DOHH2 (cell line): ENCODE data around the gene CAB39.

Experiments used
- H3F3A ChIP-seq: fragments of 200-600 bp; sonication (generic), shearing (Covaris generic); 2 replicates; pipeline ENCODE4 v1.6.0; 2016; ENCODE audit warnings: antibody characterized with exemption, mild to moderate bottlenecking; ENCODE audit not compliant: control insufficient read depth, insufficient read depth
- H3K27ac ChIP-seq: fragments of 200-600 bp; sonication (generic); 2 replicates; pipeline ENCODE4 v1.5.1; 2014; ENCODE audit warnings: low read depth, mild to moderate bottlenecking, low read length, moderate library complexity
- H3K27me3 ChIP-seq: fragments of 200-600 bp; sonication (generic); 2 replicates; pipeline ENCODE4 v1.6.1; 2014; ENCODE audit warnings: mild to moderate bottlenecking, low read length, mixed read lengths; ENCODE audit not compliant: control insufficient read depth
- H3K36me3 ChIP-seq: fragments of 200-600 bp; sonication (generic); 2 replicates; pipeline ENCODE4 v1.6.1; 2014; ENCODE audit warnings: mild to moderate bottlenecking, low read length, moderate library complexity, mixed read lengths; ENCODE audit not compliant: control insufficient read depth
- H3K4me1 ChIP-seq: fragments of 200-600 bp; sonication (generic); 2 replicates; pipeline ENCODE4 v1.6.1; 2014; ENCODE audit warnings: mild to moderate bottlenecking, low read length, mixed read lengths; ENCODE audit not compliant: control insufficient read depth
- H3K4me2 ChIP-seq: fragments of 200-600 bp; sonication (generic); 2 replicates; pipeline ENCODE4 v1.6.0; 2014; ENCODE audit warnings: mild to moderate bottlenecking, low read length, moderate library complexity
- H3K4me3 ChIP-seq: fragments of 200-600 bp; sonication (generic); 2 replicates; pipeline ENCODE4 v1.5.1; 2014; ENCODE audit warnings: mild to moderate bottlenecking, low read length, mixed read lengths
- H3K79me2 ChIP-seq: fragments of 200-600 bp; sonication (generic); 2 replicates; pipeline ENCODE4 v1.6.1; 2014; ENCODE audit warnings: mild to moderate bottlenecking, low read length, mixed read lengths; ENCODE audit not compliant: control insufficient read depth
- H3K9me2 ChIP-seq: fragments of 200-600 bp; sonication (generic); replicated peaks from 2 replicates; pipeline ENCODE4 v1.6.1; 2014; ENCODE audit warnings: mild to moderate bottlenecking, low read length, mixed read lengths; ENCODE audit not compliant: control insufficient read depth
- H3K9me3 ChIP-seq: fragments of 200-600 bp; sonication (generic); 2 replicates; pipeline ENCODE4 v1.6.1; 2014; ENCODE audit warnings: antibody characterized with exemption, low read length, mixed read lengths; ENCODE audit not compliant: control insufficient read depth, insufficient read depth
- H4K20me1 ChIP-seq: fragments of 200-600 bp; sonication (generic); 2 replicates; pipeline ENCODE4 v1.6.0; 2014; ENCODE audit warnings: low read depth, mild to moderate bottlenecking, antibody characterized with exemption, low read length, moderate library complexity; ENCODE audit not compliant: control insufficient read depth, insufficient read depth
- EZH2phosphoT487 ChIP-seq: fragments of 200-600 bp; sonication (generic); IDR thresholded peaks from 2 replicates; pipeline ENCODE4 v1.6.1; 2017; ENCODE audit warnings: borderline replicate concordance, mild to moderate bottlenecking, antibody characterized with exemption, low read length, moderate library complexity, mixed read lengths
- TF ChIP-seq, protein P1 (sequence below): fragments of 200-600 bp; sonication (generic); IDR thresholded peaks from one replicate; pipeline ENCODE4 v1.5.1; 2014; ENCODE audit warnings: antibody characterized with exemption, mild to moderate bottlenecking, low read depth, low read length; ENCODE audit not compliant: poor library complexity, severe bottlenecking

Gene CAB39

DNA sequence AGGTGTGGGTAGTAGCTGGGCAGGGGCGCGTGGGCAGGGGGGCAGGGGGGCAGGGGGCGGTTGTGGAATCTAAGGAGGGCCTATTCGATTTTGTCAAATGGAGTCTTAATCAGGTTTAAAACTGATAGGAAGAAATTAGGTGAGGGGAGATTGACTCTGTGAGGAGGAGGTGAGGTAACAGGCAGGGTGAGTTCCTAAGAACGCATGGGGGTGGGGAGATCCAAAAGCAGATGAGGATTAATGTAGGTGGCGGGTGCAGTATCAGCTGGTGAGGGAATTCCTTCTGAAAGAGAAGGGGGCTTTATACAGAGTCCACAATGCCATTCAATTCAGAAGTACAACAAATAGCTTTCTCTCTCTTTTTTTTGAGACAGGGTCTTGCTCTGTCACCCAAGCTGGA is 72.7 kb downstream of the CAB39 start:
- Histone ChIP-seq H4K20me1 (no peaks in the 10 kb centered on the region), H3K79me2 (peaks cover 31% of the 10 kb centered on the region), H3K36me3 (peaks cover 48% of the 10 kb centered on the region), H3K27ac (no peak overlapping the region), H3K9me3 (peaks cover 21% of the 10 kb centered on the region), H3F3A (no peaks in the 10 kb centered on the region), H3K9me2 (no peaks in the 10 kb centered on the region), H3K4me2 (no peak overlapping the region), H3K27me3 (no peaks in the 10 kb centered on the region), H3K4me3 (no peak overlapping the region), H3K4me1 (no peaks in the 10 kb centered on the region)
- no peak for TF ChIP-seq EZH2phosphoT487
- TF ChIP-seq, protein P1, sequence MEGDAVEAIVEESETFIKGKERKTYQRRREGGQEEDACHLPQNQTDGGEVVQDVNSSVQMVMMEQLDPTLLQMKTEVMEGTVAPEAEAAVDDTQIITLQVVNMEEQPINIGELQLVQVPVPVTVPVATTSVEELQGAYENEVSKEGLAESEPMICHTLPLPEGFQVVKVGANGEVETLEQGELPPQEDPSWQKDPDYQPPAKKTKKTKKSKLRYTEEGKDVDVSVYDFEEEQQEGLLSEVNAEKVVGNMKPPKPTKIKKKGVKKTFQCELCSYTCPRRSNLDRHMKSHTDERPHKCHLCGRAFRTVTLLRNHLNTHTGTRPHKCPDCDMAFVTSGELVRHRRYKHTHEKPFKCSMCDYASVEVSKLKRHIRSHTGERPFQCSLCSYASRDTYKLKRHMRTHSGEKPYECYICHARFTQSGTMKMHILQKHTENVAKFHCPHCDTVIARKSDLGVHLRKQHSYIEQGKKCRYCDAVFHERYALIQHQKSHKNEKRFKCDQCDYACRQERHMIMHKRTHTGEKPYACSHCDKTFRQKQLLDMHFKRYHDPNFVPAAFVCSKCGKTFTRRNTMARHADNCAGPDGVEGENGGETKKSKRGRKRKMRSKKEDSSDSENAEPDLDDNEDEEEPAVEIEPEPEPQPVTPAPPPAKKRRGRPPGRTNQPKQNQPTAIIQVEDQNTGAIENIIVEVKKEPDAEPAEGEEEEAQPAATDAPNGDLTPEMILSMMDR: no peak

DNA sequence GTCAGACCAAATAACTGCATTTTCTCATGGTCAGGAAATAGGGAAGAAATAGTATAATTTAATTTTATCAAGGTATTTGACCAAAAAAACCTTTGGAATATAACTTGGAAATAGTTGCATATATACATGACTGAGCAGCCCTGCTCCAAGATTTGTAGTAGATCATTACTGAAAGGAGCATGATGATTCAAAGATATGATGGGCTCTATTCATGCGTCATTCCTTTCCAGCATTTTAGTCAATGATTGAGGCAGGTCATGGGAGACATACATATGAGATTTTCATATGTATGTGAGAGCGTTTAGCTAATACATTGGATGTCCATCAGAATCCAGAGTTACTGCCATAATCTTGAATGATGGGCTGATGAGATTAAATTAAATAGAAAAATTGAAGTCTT is 74.5 kb downstream of the CAB39 start:
- H3K79me2 ChIP-seq: peaks cover 19% of the 10 kb centered on the region
- H3F3A ChIP-seq: no peaks in the 10 kb centered on the region
- no peak overlapping the region for H3K4me3 ChIP-seq
- no peak overlapping the region for H3K27ac ChIP-seq
- no peaks in the 10 kb centered on the region for H4K20me1 ChIP-seq
- no peak overlapping the region for H3K4me2 ChIP-seq
- peaks cover 21% of the 10 kb centered on the region for H3K9me3 ChIP-seq
- H3K36me3 ChIP-seq: peaks cover 59% of the 10 kb centered on the region
- no peaks in the 10 kb centered on the region for H3K27me3 ChIP-seq
- H3K4me1 ChIP-seq: no peaks in the 10 kb centered on the region
- no peak for TF ChIP-seq EZH2phosphoT487
- TF ChIP-seq, protein P1: no peak
- H3K9me2 ChIP-seq: no peaks in the 10 kb centered on the region

DNA sequence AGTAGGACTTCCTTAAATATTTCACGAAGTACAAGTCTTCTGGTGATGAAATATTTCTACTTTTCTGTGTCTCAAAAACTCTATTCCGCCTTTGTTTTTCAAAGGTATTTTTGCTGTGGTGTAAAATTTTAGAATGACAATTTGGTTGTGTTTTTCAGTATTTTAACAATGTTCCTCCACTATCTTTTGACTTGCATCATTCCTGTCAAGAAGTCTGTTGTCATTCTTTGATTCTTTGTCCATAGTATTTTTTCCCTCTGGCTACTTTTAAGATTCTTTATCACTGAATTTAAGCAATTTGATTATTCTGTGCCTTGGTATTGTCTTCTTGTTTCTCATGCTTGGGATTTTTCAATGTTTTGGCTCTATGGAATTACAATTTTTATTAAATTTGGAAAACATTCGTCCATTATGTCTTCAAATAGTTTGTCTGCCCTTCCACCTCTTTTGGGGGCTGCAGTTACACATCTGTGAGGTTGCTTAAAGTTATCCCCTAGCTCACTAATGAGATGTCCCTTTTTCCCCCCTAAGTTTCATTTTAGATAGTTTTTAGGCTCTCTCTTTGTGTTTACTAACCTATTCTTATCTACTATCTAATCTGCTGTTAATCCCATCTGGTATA is 76.0 kb downstream of the CAB39 start:
- H3K36me3 ChIP-seq: peaks cover 61% of the 10 kb centered on the region
- H3F3A ChIP-seq: no peaks in the 10 kb centered on the region; the same call in 1 of the 2 replicates
- peaks cover 21% of the 10 kb centered on the region for H3K9me3 ChIP-seq
- H3K27ac ChIP-seq: no peak overlapping the region
- no peak for TF ChIP-seq EZH2phosphoT487
- TF ChIP-seq, protein P1: no peak
- no peak overlapping the region for H3K4me2 ChIP-seq
- H3K4me1 ChIP-seq: no peaks in the 10 kb centered on the region
- no peaks in the 10 kb centered on the region for H3K9me2 ChIP-seq
- H4K20me1 ChIP-seq: no peaks in the 10 kb centered on the region
- peaks cover 16% of the 10 kb centered on the region for H3K79me2 ChIP-seq
- H3K27me3 ChIP-seq: no peaks in the 10 kb centered on the region
- no peak overlapping the region for H3K4me3 ChIP-seq
